Spleen (tissue), 11 donors: ENCODE measurements around the gene SCN2A. TPM values are rescaled to one million over a fixed set of nuclear protein-coding genes. Genes with fewer than 3 reads are reported as not detected.

ENCODE experiments used
- DNase-seq: peaks from one replicate; pipeline ENCODE4 v3.0.0-alpha.2; 2020
- H3K27ac ChIP-seq, 8 donors: fragments of 200-600 bp; sonication (generic) in 7 of 8; 1 replicate in 4 of 8; 2 replicates in 4 of 8; pipeline versions ENCODE4 v1.5.0 to v1.8.0; 2016 to 2021; ENCODE audit warnings: inconsistent platforms in 4 of 8, mild to moderate bottlenecking in 4 of 8, moderate library complexity in 1 of 8
- H3K27me3 ChIP-seq, 7 donors: fragments of 200-600 bp; sonication (generic) in 6 of 7; replicated peaks in 1 of 7; 1 replicate in 4 of 7; 2 replicates in 3 of 7; pipeline versions ENCODE4 v1.5.0 to v1.8.0; 2016 to 2021; ENCODE audit warnings: inconsistent platforms in 3 of 7, mild to moderate bottlenecking in 1 of 7
- H3K36me3 ChIP-seq, 6 donors: fragments of 200-600 bp; sonication (generic) in 5 of 6; 1 replicate in 4 of 6; 2 replicates in 2 of 6; pipeline versions ENCODE4 v1.5.0 to v1.8.0; 2016 to 2021; ENCODE audit warnings: inconsistent platforms in 2 of 6
- H3K4me1 ChIP-seq, 6 donors: fragments of 200-600 bp; sonication (generic) in 5 of 6; 1 replicate in 3 of 6; 2 replicates in 3 of 6; pipeline versions ENCODE4 v1.5.0 to v1.8.0; 2016 to 2021; ENCODE audit warnings: inconsistent platforms in 3 of 6
- H3K4me3 ChIP-seq, 8 donors: fragments of 200-600 bp; sonication (generic) in 7 of 8; 1 replicate in 4 of 8; 2 replicates in 4 of 8; pipeline versions ENCODE4 v1.5.0 to v1.8.0; 2016 to 2021; ENCODE audit warnings: inconsistent platforms in 4 of 8, mild to moderate bottlenecking in 4 of 8, moderate library complexity in 2 of 8
- H3K9me3 ChIP-seq, 8 donors: fragments of 200-600 bp; sonication (generic) in 7 of 8; 1 replicate in 4 of 8; 2 replicates in 4 of 8; pipeline versions ENCODE4 v1.5.0 to v1.8.0; 2016 to 2021; ENCODE audit warnings: inconsistent platforms in 4 of 8
- POLR2A ChIP-seq, 3 donors: fragments of 450-650 bp; IDR thresholded peaks; one replicate each; pipeline ENCODE4 v1.5.1; 2017; ENCODE audit warnings: antibody characterized with exemption in 3 of 3, mild to moderate bottlenecking in 1 of 3
- POLR2AphosphoS5 ChIP-seq, 3 donors: sonication (generic); formaldehyde crosslinking; IDR thresholded peaks; one replicate each; pipeline ENCODE4 v1.5.1; 2017; ENCODE audit warnings: antibody characterized with exemption in 3 of 3
- WGBS, 5 donors: extraction: QIAGEN DNeasy Blood & Tissue Kit in 3 of 5; methylation state at CpG; one replicate each; pipeline versions ENCODE4 v1.1.5 to v1.1.7; 2013 to 2018; 5-methylcytosine and 5-hydroxymethylcytosine counted together
- intact Hi-C: fragments of 100-400 bp; cut with DNase I; formaldehyde crosslinking; loops from one replicate; pipeline ENCODE4 v1.15.0; 2023; ENCODE audit warnings: low total_unique reads
- polyA plus RNA-seq, 3 donors: library from polyadenylated mRNA; stranded (reverse); fragments of 200-250 nt; gene quantifications; one replicate each; pipeline ENCODE4 v1.2.1, GENCODE V29; 2013
- total RNA-seq, 7 donors: library from RNA; depleted of rRNA in 3 of 7; stranded (reverse); fragments of >200 nt in 3 of 7; fragmentation: NEBNext Ultra II Directional in 4 of 7; extraction: Animal tissue kit (Norgen Biotek cat#: 25700) in 4 of 7; gene quantifications; one replicate each; pipeline versions ENCODE4 v1.1.0 to v1.2.1, GENCODE V29; 2016 to 2021
- TF ChIP-seq, protein P1 (sequence below), 11 experiments: fragments of 200-600 bp in 7 of 11; fragments of 450-650 bp in 4 of 11; sonication (generic) in 4 of 11; IDR thresholded peaks in 8 of 11; conservative IDR thresholded peaks in 3 of 11; 1 replicate in 7 of 11; 2 replicates in 4 of 11; pipeline versions ENCODE4 v1.4.0 to v1.8.0; 2016 to 2021; ENCODE audit warnings: antibody characterized with exemption in 11 of 11, inconsistent platforms in 4 of 11, mild to moderate bottlenecking in 1 of 11
- donor health status: healthy with polysubstance abuse.
- donor health status: DM: no; HTN: no; CAD: no; lungs with moderate emphysema.
- donor health status: DM: no; HTN: no; CAD: no.
- donor health status: Bipolar disorder and iron deficiency.
- donor health status: healthy.
- donor health status: DM: no; HTN: no; CAD: no.
- donor health status: DM: yes; HTN: yes; CAD: no.

Gene SCN2A
- total and polyA plus RNA-seq, 10 donors: 0.14 to 1.2 (median 0.28) TPM

DNA sequence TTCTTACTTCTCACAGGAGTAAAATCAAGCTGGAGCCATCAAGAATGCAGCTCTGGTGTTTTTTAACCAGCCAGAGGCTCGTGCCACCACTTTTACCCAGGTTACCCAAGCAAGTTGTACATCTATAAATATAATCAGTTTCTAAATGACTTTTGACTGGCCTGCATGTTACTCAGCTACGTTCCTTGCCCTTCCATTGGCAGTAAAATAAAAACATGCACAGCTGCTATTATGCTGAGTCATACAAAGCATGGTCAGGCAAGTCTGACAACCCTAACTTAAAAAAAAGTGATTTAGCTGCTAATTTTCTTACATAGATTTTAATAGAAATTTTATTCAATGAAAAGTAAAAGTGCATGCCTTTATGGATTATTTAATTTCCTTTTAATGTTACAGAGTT is 118.5 kb downstream of the SCN2A start:
- no peak for TF ChIP-seq POLR2A (IDR thresholded peaks at IDR 0.05)
- TF ChIP-seq, protein P1, sequence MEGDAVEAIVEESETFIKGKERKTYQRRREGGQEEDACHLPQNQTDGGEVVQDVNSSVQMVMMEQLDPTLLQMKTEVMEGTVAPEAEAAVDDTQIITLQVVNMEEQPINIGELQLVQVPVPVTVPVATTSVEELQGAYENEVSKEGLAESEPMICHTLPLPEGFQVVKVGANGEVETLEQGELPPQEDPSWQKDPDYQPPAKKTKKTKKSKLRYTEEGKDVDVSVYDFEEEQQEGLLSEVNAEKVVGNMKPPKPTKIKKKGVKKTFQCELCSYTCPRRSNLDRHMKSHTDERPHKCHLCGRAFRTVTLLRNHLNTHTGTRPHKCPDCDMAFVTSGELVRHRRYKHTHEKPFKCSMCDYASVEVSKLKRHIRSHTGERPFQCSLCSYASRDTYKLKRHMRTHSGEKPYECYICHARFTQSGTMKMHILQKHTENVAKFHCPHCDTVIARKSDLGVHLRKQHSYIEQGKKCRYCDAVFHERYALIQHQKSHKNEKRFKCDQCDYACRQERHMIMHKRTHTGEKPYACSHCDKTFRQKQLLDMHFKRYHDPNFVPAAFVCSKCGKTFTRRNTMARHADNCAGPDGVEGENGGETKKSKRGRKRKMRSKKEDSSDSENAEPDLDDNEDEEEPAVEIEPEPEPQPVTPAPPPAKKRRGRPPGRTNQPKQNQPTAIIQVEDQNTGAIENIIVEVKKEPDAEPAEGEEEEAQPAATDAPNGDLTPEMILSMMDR (IDR thresholded peaks at IDR 0.05 in 8 of 11, conservative IDR thresholded peaks at IDR 0.05 in 3 of 11): no peak
- TF ChIP-seq POLR2AphosphoS5 (IDR thresholded peaks at IDR 0.05): no peak

DNA sequence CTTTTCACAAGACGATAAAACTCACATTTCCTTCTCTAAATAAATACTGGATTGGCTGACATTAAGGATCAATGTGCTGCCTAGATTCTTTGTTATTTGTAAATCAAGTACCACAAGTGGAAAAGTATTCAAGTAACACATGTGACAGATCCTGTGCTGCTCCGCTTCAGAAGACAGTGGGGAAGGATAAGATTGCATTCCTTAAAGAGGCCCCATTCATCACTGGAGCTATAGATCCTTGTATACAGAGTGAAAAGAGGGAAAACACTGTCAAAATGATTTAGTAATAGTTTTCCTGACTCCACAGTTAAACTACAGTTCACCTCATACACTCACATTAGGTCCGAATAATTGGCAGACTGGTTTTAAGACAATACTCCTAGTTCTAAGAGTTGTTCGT is 122.3 kb downstream of the SCN2A start:
- 74 to 91% (median 85%) methylated on average over 4 of the region's 4 CpGs for WGBS, 5 donors

More for the DNA sequence above, 118.5 kb downstream of the SCN2A start:
- DNase-seq: no peak
- H3K27ac ChIP-seq: no peak overlapping the region
- intact Hi-C loops: no loop called here
- H3K9me3 ChIP-seq: no peaks in the 10 kb centered on the region
- WGBS, 5 donors: 22 to 39% (median 35%) methylated on average over 2 of the region's 2 CpGs
- H3K4me3 ChIP-seq: no peak overlapping the region
- no peaks in the 10 kb centered on the region for H3K4me1 ChIP-seq
- no peaks in the 10 kb centered on the region for H3K36me3 ChIP-seq
- H3K27me3 ChIP-seq: no peaks in the 10 kb centered on the region

GRCh38 chr2:165369131-165369897 is 130.1 kb downstream of the SCN2A start:
- no peak for TF ChIP-seq POLR2A (IDR thresholded peaks at IDR 0.05)
- TF ChIP-seq, protein P1 (IDR thresholded peaks at IDR 0.05 in 8 of 11, conservative IDR thresholded peaks at IDR 0.05 in 3 of 11): no peak
- no peaks in the 10 kb centered on the region for H3K27me3 ChIP-seq
- intact Hi-C loops: no loop called here
- H3K27ac ChIP-seq: no peak overlapping the region
- no peaks in the 10 kb centered on the region for H3K36me3 ChIP-seq
- no peaks in the 10 kb centered on the region for H3K9me3 ChIP-seq
- no peak overlapping the region for H3K4me3 ChIP-seq
- WGBS, 5 donors: 76 to 89% (median 82%) methylated on average over 11 of the region's 11 CpGs
- no peaks in the 10 kb centered on the region for H3K4me1 ChIP-seq
- DNase-seq: no peak

More for the DNA sequence above, 122.3 kb downstream of the SCN2A start:
- Histone ChIP-seq H3K4me1 (no peaks in the 10 kb centered on the region), H3K9me3 (no peaks in the 10 kb centered on the region), H3K27me3 (no peaks in the 10 kb centered on the region), H3K27ac (no peak overlapping the region), H3K36me3 (no peaks in the 10 kb centered on the region), H3K4me3 (no peak overlapping the region)
- no peak for DNase-seq
- intact Hi-C loops: no loop called here
- TF ChIP-seq POLR2A (IDR thresholded peaks at IDR 0.05) (no peak), POLR2AphosphoS5 (IDR thresholded peaks at IDR 0.05) (no peak)
- TF ChIP-seq, protein P1 (IDR thresholded peaks at IDR 0.05 in 8 of 11, conservative IDR thresholded peaks at IDR 0.05 in 3 of 11): no peak

DNA sequence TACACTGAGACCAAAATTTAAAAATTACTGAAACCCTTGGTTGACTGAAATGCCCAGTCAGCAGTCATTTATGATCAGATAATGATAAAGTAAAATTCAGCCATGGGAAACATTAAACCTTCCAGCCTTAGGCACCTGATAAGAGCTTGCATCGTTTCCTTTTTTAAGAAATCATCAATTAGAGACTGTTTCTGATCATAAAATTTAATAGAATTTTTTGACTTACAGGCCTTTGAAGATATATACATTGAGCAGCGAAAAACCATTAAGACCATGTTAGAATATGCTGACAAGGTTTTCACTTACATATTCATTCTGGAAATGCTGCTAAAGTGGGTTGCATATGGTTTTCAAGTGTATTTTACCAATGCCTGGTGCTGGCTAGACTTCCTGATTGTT is 130.7 kb downstream of the SCN2A start:
- 73 to 91% (median 75%) methylated on average over 2 of the region's 2 CpGs for WGBS, 5 donors
- TF ChIP-seq, protein P1 (IDR thresholded peaks at IDR 0.05 in 8 of 11, conservative IDR thresholded peaks at IDR 0.05 in 3 of 11): no peak
- Histone ChIP-seq H3K36me3 (no peaks in the 10 kb centered on the region), H3K9me3 (no peaks in the 10 kb centered on the region), H3K4me1 (no peaks in the 10 kb centered on the region), H3K27ac (no peak overlapping the region), H3K4me3 (no peak overlapping the region), H3K27me3 (no peaks in the 10 kb centered on the region)
- no peak for DNase-seq
- intact Hi-C loops: no loop called here
